Cortex of kidney (tissue), 1 donor: ENCODE data around the gene HMCES.
"Not testable (repeated sequence)": the region's sequence is repeated elsewhere in the genome, so short reads cannot be mapped to it uniquely, and the experiment has no call there.

Experiments
- DNase-seq: peaks from one replicate; lab custom pipeline; 2025; lab: John Stamatoyannopoulos, UW

HMCES gene

GRCh38 chr3:129320825-129321487, 42.3 kb downstream of the HMCES start:
- no peak for DNase-seq

GRCh38 chr3:129321887-129322286, 43.2 kb downstream of the HMCES start:
- DNase-seq = no peak

- no peak for DNase-seq
Measured at GRCh38 chr3:129323651-129324294, 45.1 kb downstream of the HMCES start.

DNA sequence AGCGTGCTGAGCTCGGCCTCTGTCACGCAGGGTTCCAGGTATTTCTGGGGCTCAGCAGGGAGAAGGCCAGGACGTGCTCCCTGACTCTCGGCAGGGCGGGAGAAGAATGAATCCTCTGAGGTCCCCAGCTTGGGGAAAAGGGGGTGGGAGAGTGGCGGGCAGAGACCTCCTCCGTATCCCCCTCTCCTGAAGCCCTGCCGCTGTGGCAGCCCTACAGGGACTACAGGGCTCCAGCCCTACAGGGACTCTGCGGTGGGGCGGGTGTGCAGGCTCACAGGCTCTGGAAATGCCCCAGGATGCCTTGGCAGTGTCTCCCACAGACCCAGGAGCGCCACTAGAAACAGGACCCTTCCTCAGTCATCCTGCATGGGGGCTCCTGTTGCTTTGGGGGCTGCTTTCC, 46.2 kb downstream of the HMCES start:
- no peak for DNase-seq

DNA sequence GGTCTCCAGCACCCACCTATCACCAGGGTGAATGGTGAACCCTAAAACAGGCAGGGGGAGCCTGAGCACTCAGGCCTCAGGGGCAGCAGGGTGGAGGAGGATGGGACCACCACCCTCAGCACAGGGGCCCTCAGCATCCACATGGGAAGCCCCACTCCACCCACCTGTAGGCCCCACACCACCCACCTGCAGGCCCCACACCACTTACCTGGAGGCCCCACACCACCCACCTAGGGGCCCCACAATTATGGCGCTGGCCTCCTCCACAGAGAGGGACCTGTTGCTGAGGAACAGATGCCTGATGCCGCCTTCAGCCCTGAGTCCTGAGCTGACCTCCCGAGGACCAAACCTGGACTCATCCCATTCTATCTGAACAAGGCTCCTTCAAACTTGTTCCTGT, 46.7 kb downstream of the HMCES start:
- no peak for DNase-seq

- DNase-seq = no peak
Measured at GRCh38 chr3:129326138-129326537, 47.5 kb downstream of the HMCES start.

GRCh38 chr3:129326595-129326994, 47.9 kb downstream of the HMCES start:
- no peak for DNase-seq

- no peak for DNase-seq
Measured at GRCh38 chr3:129327510-129327909, 48.8 kb downstream of the HMCES start.

- no peak for DNase-seq
Measured at GRCh38 chr3:129329858-129330257, 51.2 kb downstream of the HMCES start.

DNA sequence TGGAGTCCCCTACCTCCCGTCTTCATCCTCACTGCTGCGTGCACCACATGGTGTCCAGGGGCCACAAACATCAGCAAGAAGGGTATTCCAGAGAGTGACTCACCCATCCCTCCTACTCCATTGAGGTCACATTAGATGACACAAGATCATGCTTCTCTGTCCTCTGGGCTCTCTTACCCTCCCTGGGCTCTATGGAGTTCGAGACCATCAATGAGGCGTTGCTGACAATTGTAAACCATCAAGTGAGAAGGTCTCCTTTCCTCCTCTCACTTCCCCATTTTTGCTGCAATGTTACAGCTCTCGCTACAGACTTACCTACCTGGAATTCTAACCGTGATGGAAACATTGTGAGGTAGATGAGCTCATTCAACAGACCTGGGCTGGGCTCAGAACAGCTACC, 51.7 kb downstream of the HMCES start:
- DNase-seq = no peak

GRCh38 chr3:129333891-129334290, 55.2 kb downstream of the HMCES start:
- no peak for DNase-seq

GRCh38 chr3:129336093-129336706, 57.5 kb downstream of the HMCES start:
- no peak for DNase-seq

GRCh38 chr3:129337719-129338118, 59.0 kb downstream of the HMCES start:
- DNase-seq = not testable (repeated sequence)

- DNase-seq = not testable (repeated sequence)
Measured at GRCh38 chr3:129339186-129339585, 60.5 kb downstream of the HMCES start.

- not testable (repeated sequence) for DNase-seq
Measured at GRCh38 chr3:129339833-129340232, 61.2 kb downstream of the HMCES start.

DNA sequence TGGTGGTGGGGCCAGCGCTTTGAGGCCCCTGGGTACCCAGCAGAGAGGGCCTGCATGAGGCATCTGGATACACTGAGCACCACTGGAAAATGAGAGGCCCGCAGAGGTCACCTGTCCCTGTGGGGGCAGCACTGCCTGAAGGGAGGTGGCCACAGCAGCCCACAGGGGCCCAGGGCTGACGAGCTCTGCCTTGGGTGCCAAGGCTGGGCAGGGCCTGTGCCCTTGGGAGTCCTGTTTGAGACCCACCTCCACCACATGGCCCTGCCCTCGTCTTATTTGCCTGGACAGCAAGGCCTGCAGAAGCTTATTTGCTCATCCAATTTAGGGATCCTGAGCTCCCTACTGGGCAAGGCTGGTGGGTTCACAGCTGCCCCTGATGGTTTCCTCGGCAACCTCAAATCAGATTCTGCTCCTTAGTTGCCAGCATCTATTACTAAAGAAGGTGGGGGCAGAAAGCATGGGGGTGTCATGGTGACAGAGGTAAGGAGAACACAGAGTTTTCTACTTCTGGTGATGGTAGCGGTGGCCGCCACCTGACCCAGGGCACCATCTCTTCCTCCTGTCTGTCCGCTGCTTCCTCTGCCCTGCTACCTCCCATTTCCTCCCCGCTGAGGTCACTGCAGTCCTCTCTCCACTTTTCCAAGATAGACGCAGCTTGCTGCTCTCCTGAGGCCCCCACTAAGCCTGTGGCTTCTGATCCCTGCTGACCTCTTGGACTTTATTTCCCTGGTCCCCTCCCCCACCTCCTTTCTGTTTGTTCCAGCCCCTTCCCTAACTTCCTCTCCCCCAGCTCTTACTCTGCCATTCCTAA, 62.9 kb downstream of the HMCES start:
- DNase-seq = no peak

DNA sequence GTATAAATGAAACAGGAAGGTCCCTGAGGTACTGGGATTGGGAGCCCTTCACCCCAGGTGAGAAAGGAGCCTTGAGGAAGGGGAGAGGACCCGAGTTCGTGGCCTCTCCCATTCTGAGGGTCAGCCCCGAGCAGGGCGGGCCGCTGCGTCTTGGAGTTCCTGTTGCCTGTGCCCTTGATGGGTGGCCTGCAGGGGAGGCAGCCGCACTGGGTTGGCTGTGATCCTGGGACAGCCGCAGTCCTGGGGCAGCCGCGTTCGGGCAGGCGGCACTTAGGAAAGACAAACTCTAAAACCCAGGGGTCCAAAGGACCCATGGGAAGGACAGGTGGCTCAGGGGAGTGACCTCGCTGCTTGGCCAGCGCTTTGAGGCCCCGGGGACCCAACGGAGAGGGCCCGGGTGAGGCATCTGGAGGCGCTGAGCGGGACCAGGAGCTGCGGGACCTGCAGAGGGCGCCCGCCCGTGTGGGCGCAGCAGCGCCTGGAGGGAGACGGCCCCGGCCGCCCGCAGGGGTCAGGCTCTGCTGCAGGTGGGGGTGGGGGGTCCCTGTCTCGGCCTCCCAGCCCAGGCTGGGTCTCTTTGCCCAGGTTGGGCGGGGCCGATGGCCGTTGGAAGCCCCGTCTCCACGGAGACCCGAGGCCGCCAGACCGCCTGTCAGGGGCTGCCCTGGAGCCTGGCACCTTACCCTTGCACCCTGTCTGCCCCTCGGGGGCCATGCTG, 65.1 kb downstream of the HMCES start:
- no peak for DNase-seq

GRCh38 chr3:129344540-129345220, 66.0 kb downstream of the HMCES start:
- DNase-seq = no peak

DNA sequence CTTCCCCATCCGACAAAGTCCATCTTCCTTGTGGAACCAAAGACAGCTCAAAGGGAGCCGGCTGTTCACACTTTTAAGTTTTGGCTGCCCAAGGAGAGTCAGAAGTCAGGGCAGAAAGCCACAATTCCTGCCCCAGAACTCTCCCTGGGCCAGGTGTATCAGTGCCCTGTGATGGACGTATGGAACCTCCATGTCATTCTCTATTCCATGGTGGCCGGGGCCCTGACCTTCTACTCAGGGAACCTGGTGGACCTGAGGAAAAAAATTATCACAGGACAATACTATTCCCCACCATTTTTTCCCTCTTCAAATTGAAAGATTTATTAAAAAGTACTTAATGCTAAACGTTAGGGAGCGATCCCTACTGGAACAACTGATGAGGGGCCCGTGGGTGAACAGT, 66.6 kb downstream of the HMCES start:
- DNase-seq = no peak

- no peak for DNase-seq
Measured at GRCh38 chr3:129345971-129346370, 67.3 kb downstream of the HMCES start.

- no peak for DNase-seq
Measured at GRCh38 chr3:129346695-129347457, 68.2 kb downstream of the HMCES start.
